Medulla oblongata (tissue), 1 donor: ENCODE data around the gene ARHGDIG.
"Not testable (repeated sequence)": the region's sequence is repeated elsewhere in the genome, so short reads cannot be mapped to it uniquely, and the experiment has no call there.

Experiments used
- DNase-seq: peaks from one replicate; pipeline ENCODE4 v3.0.0-alpha.2; 2015; ENCODE audit errors: extremely low spot score

Gene ARHGDIG

GRCh38 chr16:325375-326145 lies 45.2 kb downstream of the ARHGDIG start:
- DNase-seq = no peak

GRCh38 chr16:330741-331140 lies 50.4 kb downstream of the ARHGDIG start:
- no peak for DNase-seq

GRCh38 chr16:331181-331814 lies 50.9 kb downstream of the ARHGDIG start:
- DNase-seq = not testable (repeated sequence)
